H1 (cell line): ENCODE measurements around the gene FHDC1. TPM values are rescaled to one million over a fixed set of nuclear protein-coding genes. Genes with fewer than 3 reads are reported as not detected.

Experiments used
- CTCF ChIA-PET: fragments of 300-600 bp; sonication (Branson Sonifier 250); formaldehyde crosslinking; loops from one replicate; lab custom pipeline; 2021; ENCODE audit not compliant: partially characterized antibody; lab: Charles Lee
- POLR2A ChIA-PET: fragments of 300-600 bp; sonication (Branson Sonifier 250); formaldehyde crosslinking; loops from one replicate; lab custom pipeline; 2021; ENCODE audit warnings: inconsistent platforms; ENCODE audit not compliant: partially characterized antibody; lab: Charles Lee
- DNase-seq, 2 experiments: peaks; one replicate each; pipeline versions ENCODE4 v3.0.0 to v3.0.0-alpha.2; 2010 to 2022; ENCODE audit warnings: low spot score in 2 of 2, low read depth in 1 of 2, mixed read lengths in 1 of 2
- FAIRE-seq: peaks from 2 replicates; lab custom pipeline; 2011; peaks lifted over from hg19 to GRCh38; lab: Jason Lieb, UNC
- H2AFZ ChIP-seq: 2 replicates; pipeline ENCODE4 v1.8.1; 2012; ENCODE audit warnings: low read length, inconsistent platforms
- H2AK5ac ChIP-seq: 2 replicates; pipeline ENCODE4 v1.6.1; 2013; ENCODE audit warnings: low read depth, low read length
- H2BK120ac ChIP-seq: replicated peaks from 2 replicates; pipeline ENCODE3; 2013; ENCODE audit warnings: low read depth, low read length, inconsistent platforms
- H2BK12ac ChIP-seq: 2 replicates; pipeline ENCODE4 v1.6.1; 2013; ENCODE audit warnings: low read depth, low read length
- H2BK15ac ChIP-seq: 2 replicates; pipeline ENCODE4 v1.6.1; 2013; ENCODE audit warnings: low read length
- H2BK20ac ChIP-seq: 2 replicates; pipeline ENCODE4 v1.6.1; 2013; ENCODE audit warnings: low read length
- H2BK5ac ChIP-seq: 2 replicates; pipeline ENCODE4 v1.6.1; 2013; ENCODE audit warnings: low read depth, low read length
- H3K14ac ChIP-seq: 2 replicates; pipeline ENCODE4 v1.6.1; 2013; ENCODE audit warnings: inconsistent platforms; ENCODE audit not compliant: insufficient read length
- H3K18ac ChIP-seq: 2 replicates; pipeline ENCODE4 v1.6.1; 2013; ENCODE audit warnings: low read length; ENCODE audit errors: extremely low read depth
- H3K23ac ChIP-seq: 2 replicates; pipeline ENCODE4 v1.6.1; 2013; ENCODE audit warnings: inconsistent platforms; ENCODE audit not compliant: insufficient read length
- H3K23me2 ChIP-seq: 2 replicates; pipeline ENCODE4 v1.6.1; 2013; ENCODE audit warnings: low read depth, low read length
- H3K27ac ChIP-seq: 2 replicates; pipeline ENCODE4 v1.6.1; 2011; ENCODE audit warnings: low read depth, low read length, inconsistent platforms
- H3K27me3 ChIP-seq, 4 experiments: replicated peaks in 1 of 4; 1 replicate in 1 of 4; 2 replicates in 3 of 4; pipeline versions ENCODE4 v1.6.1 to v1.8.1; 2011 to 2013; ENCODE audit warnings: low read length in 3 of 4, mild to moderate bottlenecking in 3 of 4, inconsistent platforms in 2 of 4, mixed read lengths in 2 of 4, moderate library complexity in 1 of 4; ENCODE audit not compliant: control insufficient read depth in 3 of 4, insufficient read depth in 3 of 4; ENCODE audit errors: extremely low read depth in 1 of 4
- H3K36me3 ChIP-seq, 4 experiments: 2 replicates each; pipeline versions ENCODE4 v1.6.1 to v1.8.1; 2011 to 2013; ENCODE audit warnings: mild to moderate bottlenecking in 4 of 4, low read length in 3 of 4, moderate library complexity in 2 of 4, control low read depth in 1 of 4, inconsistent platforms in 1 of 4; ENCODE audit not compliant: insufficient read depth in 4 of 4, control insufficient read depth in 2 of 4
- H3K4ac ChIP-seq: replicated peaks from 2 replicates; pipeline ENCODE3; 2013; ENCODE audit warnings: low read length, low read depth, mixed read lengths, inconsistent platforms; ENCODE audit not compliant: insufficient read length
- H3K4me1 ChIP-seq, 4 experiments: replicated peaks in 1 of 4; 1 replicate in 1 of 4; 2 replicates in 3 of 4; pipeline versions ENCODE4 v1.6.1 to v1.8.1; 2011 to 2013; ENCODE audit warnings: low read length in 3 of 4, inconsistent platforms in 2 of 4, mixed read lengths in 1 of 4; ENCODE audit not compliant: insufficient read depth in 4 of 4, control insufficient read depth in 3 of 4
- H3K4me2 ChIP-seq, 2 experiments: 2 replicates each; pipeline versions ENCODE4 v1.6.1 to v1.8.1; 2011 to 2013; ENCODE audit warnings: low read depth in 2 of 2, low read length in 2 of 2, control low read depth in 1 of 2, inconsistent platforms in 1 of 2, mild to moderate bottlenecking in 1 of 2; ENCODE audit not compliant: insufficient read depth in 1 of 2
- H3K4me3 ChIP-seq, 4 experiments: fragments of 200-600, 300-600 bp in 1 of 4; sonication (generic), shearing (Covaris generic), sonication (Bioruptor Twin) in 1 of 4; 2 replicates each; pipeline versions ENCODE4 v1.5.1 to v1.8.1; 2011 to 2016; ENCODE audit warnings: low read length in 4 of 4, low read depth in 3 of 4, control low read depth in 2 of 4, inconsistent platforms in 2 of 4, mild to moderate bottlenecking in 2 of 4, mixed read lengths in 1 of 4, moderate library complexity in 1 of 4; ENCODE audit not compliant: insufficient read depth in 2 of 4; ENCODE audit errors: extremely low read depth in 1 of 4
- H3K56ac ChIP-seq: replicated peaks from 2 replicates; pipeline ENCODE3; 2013; ENCODE audit warnings: low read depth, mild to moderate bottlenecking, mixed read lengths, low read length, inconsistent platforms; ENCODE audit not compliant: insufficient read length
- H3K79me1 ChIP-seq: 2 replicates; pipeline ENCODE4 v1.6.1; 2013; ENCODE audit warnings: low read depth, low read length, control low read depth
- H3K79me2 ChIP-seq, 2 experiments: 2 replicates each; pipeline versions ENCODE4 v1.6.1 to v1.8.1; 2012 to 2013; ENCODE audit warnings: low read length in 2 of 2, mild to moderate bottlenecking in 2 of 2, inconsistent platforms in 1 of 2; ENCODE audit not compliant: insufficient read depth in 2 of 2, control insufficient read depth in 1 of 2
- H3K9ac ChIP-seq, 4 experiments: replicated peaks in 1 of 4; 1 replicate in 1 of 4; 2 replicates in 3 of 4; pipeline versions ENCODE4 v1.6.1 to v1.8.1; 2011 to 2013; ENCODE audit warnings: low read depth in 3 of 4, low read length in 3 of 4, control low read depth in 2 of 4, mild to moderate bottlenecking in 2 of 4, moderate library complexity in 2 of 4, inconsistent platforms in 1 of 4; ENCODE audit errors: extremely low read depth in 1 of 4
- H3K9me3 ChIP-seq, 2 experiments: 2 replicates each; pipeline versions ENCODE4 v1.6.1 to v1.8.1; 2012 to 2013; ENCODE audit warnings: mild to moderate bottlenecking in 2 of 2, moderate library complexity in 2 of 2, control low read depth in 1 of 2, inconsistent platforms in 1 of 2, low read depth in 1 of 2, low read length in 1 of 2, mixed read lengths in 1 of 2; ENCODE audit not compliant: insufficient read depth in 2 of 2
- H4K20me1 ChIP-seq, 2 experiments: replicated peaks in 1 of 2; 2 replicates each; pipeline versions ENCODE3 to v1.8.1; 2011 to 2013; ENCODE audit warnings: inconsistent platforms in 2 of 2, low read length in 2 of 2, mild to moderate bottlenecking in 1 of 2; ENCODE audit not compliant: insufficient read depth in 2 of 2, control insufficient read depth in 1 of 2
- H4K5ac ChIP-seq: 2 replicates; pipeline ENCODE4 v1.6.1; 2013; ENCODE audit warnings: low read length, low read depth, mixed read lengths, inconsistent platforms; ENCODE audit not compliant: insufficient read length
- H4K8ac ChIP-seq: 2 replicates; pipeline ENCODE4 v1.8.0; 2013; ENCODE audit warnings: mild to moderate bottlenecking, moderate library complexity, low read length, inconsistent platforms; ENCODE audit not compliant: insufficient read depth; ENCODE audit errors: extremely low read depth
- H4K91ac ChIP-seq: replicated peaks from 2 replicates; pipeline ENCODE3; 2013; ENCODE audit warnings: low read length, mixed read lengths, inconsistent platforms; ENCODE audit not compliant: insufficient read length
- CHD1 ChIP-seq: IDR thresholded peaks from 2 replicates; pipeline ENCODE4 v1.6.1; 2012; ENCODE audit warnings: low read depth, low read length, improper control_type of control experiment
- EGR1 ChIP-seq: IDR thresholded peaks from 2 replicates; pipeline ENCODE4 v1.6.1; 2011; ENCODE audit warnings: low read depth, low read length, borderline replicate concordance
- GTF2F1 ChIP-seq: IDR thresholded peaks from 2 replicates; pipeline ENCODE4 v1.6.1; 2012; ENCODE audit warnings: low read depth, low read length, improper control_type of control experiment, borderline replicate concordance
- NANOG ChIP-seq: IDR thresholded peaks from 2 replicates; pipeline ENCODE4 v1.6.1; 2011; ENCODE audit warnings: low read length, low read depth, mild to moderate bottlenecking, inconsistent platforms; ENCODE audit not compliant: insufficient read depth, poor library complexity, severe bottlenecking
- WGBS, 2 experiments: shearing (Covaris generic) in 1 of 2; methylation state at CpG; one replicate each; pipeline versions ENCODE4 v1.1.6 to v1.1.7; 2013 to 2015; ENCODE audit warnings: low lambda C conversion rate in 2 of 2, mixed read lengths in 2 of 2, inconsistent platforms in 1 of 2, low coverage in 1 of 2, missing lambda C conversion rate in 1 of 2; ENCODE audit not compliant: insufficient replicate concordance in 2 of 2, insufficient coverage in 1 of 2, insufficient read length in 1 of 2; ENCODE audit errors: extremely low coverage in 1 of 2, missing lambda C conversion rate in 1 of 2; 5-methylcytosine and 5-hydroxymethylcytosine counted together
- polyA plus RNA-seq, 7 experiments: library from polyadenylated mRNA; depleted of rRNA in 3 of 7; stranded (reverse) in 5 of 7; unstranded in 2 of 7; fragments of >200 nt in 5 of 7; fragments of 200-250 nt in 2 of 7; gene quantifications; 1 replicate in 5 of 7; 2 replicates in 1 of 7; 4 replicates in 1 of 7; pipeline versions ENCODE4 v1.2.1 to v1.2.3, GENCODE V29; 2011 to 2013; ENCODE audit warnings: missing spikeins in 2 of 7, mixed read lengths in 2 of 7
- total RNA-seq: library from RNA; stranded (reverse); fragmentation: NEBNext Ultra II Directional; extraction: Animal tissue kit (Norgen Biotek cat#: 25700); gene quantifications from 2 replicates; pipeline ENCODE4 v1.2.1, GENCODE V29; 2021

Gene FHDC1
- total and polyA plus RNA-seq, 2 of the 8 experiments (the other 6 are each of a cell fraction or from before 2014, with no cell fraction given), result 6.4 to 28.6 TPM

DNA sequence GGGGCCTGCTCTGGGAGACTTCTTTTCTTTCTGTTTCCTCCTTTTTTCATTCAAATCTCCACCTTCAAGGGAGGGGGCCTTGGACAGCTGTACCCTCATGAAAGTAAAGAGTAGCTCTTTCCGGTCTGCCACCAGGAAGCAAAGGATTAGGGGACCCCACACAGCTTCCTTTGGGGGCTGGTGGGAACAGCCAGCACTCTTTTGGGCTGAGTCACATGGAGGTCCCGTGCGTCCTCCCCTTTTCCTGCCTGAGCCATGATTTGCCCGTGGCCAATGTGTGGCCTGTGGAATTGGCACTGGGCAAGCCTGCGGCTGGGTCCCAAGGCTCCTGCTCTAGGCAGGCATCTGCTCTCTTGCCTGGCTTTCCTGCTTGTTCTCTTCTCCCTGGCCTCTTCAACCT is 65.5 kb downstream of the FHDC1 start:
- Histone ChIP-seq H2BK20ac (peak overlapping the region; percentile 40; the same call in 1 of the 2 replicates), H3K23ac (no peak overlapping the region), H3K14ac (no peak overlapping the region), H4K20me1 (no peaks in the 10 kb centered on the region), H2BK5ac (peak overlapping the region; percentile 82; the same call in 1 of the 2 replicates), H3K4ac (no peak overlapping the region), H3K4me3 (no peak overlapping the region), H3K56ac (no peak overlapping the region), H3K4me1 (peaks cover 0 to 13% (median 3%) of the 10 kb centered on the region in 4 experiments; a peak in 3 of 7 replicates), H4K8ac (no peak overlapping the region), H3K79me2 (no peaks in the 10 kb centered on the region), H3K4me2 (no peak overlapping the region), H2BK120ac (no peak overlapping the region), H3K9ac (no peak overlapping the region), H3K27me3 (no peaks in the 10 kb centered on the region; a peak in 1 of 7 replicates), H2BK15ac (no peak overlapping the region), H3K27ac (no peak overlapping the region), H4K91ac (peak overlapping the region; percentile 57), H2AFZ (0 out of 2 replicates have a peak overlapping the region, but pooled peaks have one; percentile 5), H2BK12ac (peak overlapping the region; percentile 42; the same call in 1 of the 2 replicates), H2AK5ac (peak overlapping the region; percentile 55; the same call in 1 of the 2 replicates), H3K36me3 (no peaks in the 10 kb centered on the region), H3K9me3 (no peaks in the 10 kb centered on the region), H3K18ac (no peak overlapping the region), H4K5ac (no peak overlapping the region), H3K23me2 (no peaks in the 10 kb centered on the region), H3K79me1 (no peaks in the 10 kb centered on the region)
- POLR2A ChIA-PET, result interaction anchor here (0.8 to 1.0 kb wide), 2 partner anchors 19 to 38 kb away, joined by 3 read pairs; no protein-coding TSS in a partner anchor
- TF ChIP-seq EGR1, result 0 out of 2 replicates have a peak, but pooled peaks have one; percentile 22
- TF ChIP-seq NANOG, result no peak
- TF ChIP-seq GTF2F1, result no peak
- TF ChIP-seq CHD1, result no peak
- WGBS, 2 experiments, result 90% methylated on average over 5 of the region's 5 CpGs; no CpG with 5 or more reads in 1 of the 2 experiments
- FAIRE-seq (no peak), DNase-seq (no peak)
- CTCF ChIA-PET, result interaction anchor here (0.6 to 2.5 kb wide), 5 partner anchors 28 to 338 kb away, joined by 3 to 8 read pairs (median 4); no protein-coding TSS in a partner anchor
